Measurements from ENCODE around the gene PGAP1.

DNA sequence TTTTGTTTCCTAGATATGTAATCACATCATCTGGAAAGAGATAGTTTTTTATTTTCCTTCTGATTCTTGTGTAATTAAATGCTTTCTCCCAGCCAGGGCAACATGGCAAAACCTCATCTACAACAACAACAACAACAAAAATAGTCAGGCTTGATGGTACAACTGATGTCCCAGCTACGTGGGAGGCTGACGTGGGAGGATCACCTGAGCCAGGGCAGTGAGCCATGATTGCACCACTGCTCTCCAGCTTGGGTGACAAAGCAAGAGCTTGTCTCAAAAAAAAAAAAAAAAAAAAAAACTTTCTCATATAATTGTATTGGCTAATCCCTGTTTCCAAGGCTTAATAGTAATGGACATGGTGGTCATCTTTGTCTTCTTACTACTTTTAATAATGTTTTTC is 26.4 kb upstream of the PGAP1 start:
- TF ChIP-seq, protein P1, sequence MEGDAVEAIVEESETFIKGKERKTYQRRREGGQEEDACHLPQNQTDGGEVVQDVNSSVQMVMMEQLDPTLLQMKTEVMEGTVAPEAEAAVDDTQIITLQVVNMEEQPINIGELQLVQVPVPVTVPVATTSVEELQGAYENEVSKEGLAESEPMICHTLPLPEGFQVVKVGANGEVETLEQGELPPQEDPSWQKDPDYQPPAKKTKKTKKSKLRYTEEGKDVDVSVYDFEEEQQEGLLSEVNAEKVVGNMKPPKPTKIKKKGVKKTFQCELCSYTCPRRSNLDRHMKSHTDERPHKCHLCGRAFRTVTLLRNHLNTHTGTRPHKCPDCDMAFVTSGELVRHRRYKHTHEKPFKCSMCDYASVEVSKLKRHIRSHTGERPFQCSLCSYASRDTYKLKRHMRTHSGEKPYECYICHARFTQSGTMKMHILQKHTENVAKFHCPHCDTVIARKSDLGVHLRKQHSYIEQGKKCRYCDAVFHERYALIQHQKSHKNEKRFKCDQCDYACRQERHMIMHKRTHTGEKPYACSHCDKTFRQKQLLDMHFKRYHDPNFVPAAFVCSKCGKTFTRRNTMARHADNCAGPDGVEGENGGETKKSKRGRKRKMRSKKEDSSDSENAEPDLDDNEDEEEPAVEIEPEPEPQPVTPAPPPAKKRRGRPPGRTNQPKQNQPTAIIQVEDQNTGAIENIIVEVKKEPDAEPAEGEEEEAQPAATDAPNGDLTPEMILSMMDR (IDR thresholded peaks at IDR 0.05) = no peak
- TF ChIP-seq POLR2AphosphoS5 (IDR thresholded peaks at IDR 0.05) (no peak), EP300 (IDR thresholded peaks at IDR 0.05; ENCODE audit: low read depth) (no peak), POLR2A (IDR thresholded peaks at IDR 0.05) (no peak)
